ENCODE measurements around the gene SRCIN1.

SRCIN1 gene

GRCh38 chr17:38551121-38551520, 54.6 kb downstream of the SRCIN1 start:
- Histone ChIP-seq H3K9me3 (ENCODE audit: control insufficient read depth, low read length) (no peaks in the 10 kb centered on the region), H3K36me3 (ENCODE audit: control insufficient read depth, insufficient read depth, low read length) (peaks cover 3% of the 10 kb centered on the region), H3K27ac (ENCODE audit: low read depth, low read length, severe bottlenecking) (no peak overlapping the region), H3K4me3 (ENCODE audit: extremely low read depth, insufficient read depth, low read length, poor library complexity, severe bottlenecking) (no peak overlapping the region), H3K4me1 (ENCODE audit: control insufficient read depth, insufficient read depth, low read length, poor library complexity, severe bottlenecking) (no peaks in the 10 kb centered on the region)
- 82 to 83% methylated on average over 3 to 5 of the region's 9 CpGs for WGBS, 2 experiments (ENCODE audit: insufficient coverage in 2 of 2)

GRCh38 chr17:38550661-38551060, 55.1 kb downstream of the SRCIN1 start:
- Histone ChIP-seq H3K4me1 (ENCODE audit: control insufficient read depth, insufficient read depth, low read length, poor library complexity, severe bottlenecking) (no peaks in the 10 kb centered on the region), H3K36me3 (ENCODE audit: control insufficient read depth, insufficient read depth, low read length) (peaks cover 3% of the 10 kb centered on the region)
- 91 to 93% methylated on average over 8 of the region's 8 CpGs for WGBS, 2 experiments (ENCODE audit: insufficient coverage in 2 of 2)

GRCh38 chr17:38549285-38549684, 56.5 kb downstream of the SRCIN1 start:
- Histone ChIP-seq H3K4me3 (ENCODE audit: extremely low read depth, insufficient read depth, low read length, poor library complexity, severe bottlenecking) (no peak overlapping the region), H3K9me3 (ENCODE audit: control insufficient read depth, low read length) (no peaks in the 10 kb centered on the region), H3K4me1 (ENCODE audit: control insufficient read depth, insufficient read depth, low read length, poor library complexity, severe bottlenecking) (no peaks in the 10 kb centered on the region), H3K36me3 (ENCODE audit: control insufficient read depth, insufficient read depth, low read length) (peaks cover 3% of the 10 kb centered on the region), H3K27ac (ENCODE audit: low read depth, low read length, severe bottlenecking) (no peak overlapping the region)
- 74 to 80% methylated on average over 4 of the region's 4 CpGs for WGBS, 2 experiments (ENCODE audit: insufficient coverage in 2 of 2)

More at GRCh38 chr17:38550661-38551060, 55.1 kb downstream of the SRCIN1 start:
- Histone ChIP-seq H3K4me3 (ENCODE audit: extremely low read depth, insufficient read depth, low read length, poor library complexity, severe bottlenecking) (no peak overlapping the region), H3K9me3 (ENCODE audit: control insufficient read depth, low read length) (no peaks in the 10 kb centered on the region), H3K27ac (ENCODE audit: low read depth, low read length, severe bottlenecking) (no peak overlapping the region)

- no peak overlapping the region for H3K4me3 ChIP-seq (ENCODE audit: extremely low read depth, insufficient read depth, low read length, poor library complexity, severe bottlenecking)
- no peak overlapping the region for H3K27ac ChIP-seq (ENCODE audit: low read depth, low read length, severe bottlenecking)
- no peaks in the 10 kb centered on the region for H3K4me1 ChIP-seq (ENCODE audit: control insufficient read depth, insufficient read depth, low read length, poor library complexity, severe bottlenecking)
- peaks cover 3% of the 10 kb centered on the region for H3K36me3 ChIP-seq (ENCODE audit: control insufficient read depth, insufficient read depth, low read length)
- no peaks in the 10 kb centered on the region for H3K9me3 ChIP-seq (ENCODE audit: control insufficient read depth, low read length)
- WGBS, 2 experiments (ENCODE audit: insufficient coverage in 2 of 2), result 94 to 95% methylated on average over 6 to 7 of the region's 12 CpGs
Observed at GRCh38 chr17:38547444-38547843, 58.3 kb downstream of the SRCIN1 start.

GRCh38 chr17:38546396-38546795, 59.4 kb downstream of the SRCIN1 start:
- WGBS, 2 experiments (ENCODE audit: insufficient coverage in 2 of 2), result 94 to 97% methylated on average over 9 to 10 of the region's 11 CpGs
- no peaks in the 10 kb centered on the region for H3K9me3 ChIP-seq (ENCODE audit: control insufficient read depth, low read length)
- H3K4me3 ChIP-seq (ENCODE audit: extremely low read depth, insufficient read depth, low read length, poor library complexity, severe bottlenecking), result no peak overlapping the region
- no peaks in the 10 kb centered on the region for H3K36me3 ChIP-seq (ENCODE audit: control insufficient read depth, insufficient read depth, low read length)
- H3K4me1 ChIP-seq (ENCODE audit: control insufficient read depth, insufficient read depth, low read length, poor library complexity, severe bottlenecking), result no peaks in the 10 kb centered on the region
- H3K27ac ChIP-seq (ENCODE audit: low read depth, low read length, severe bottlenecking), result no peak overlapping the region

GRCh38 chr17:38545531-38546225, 60.1 kb downstream of the SRCIN1 start:
- H3K36me3 ChIP-seq (ENCODE audit: control insufficient read depth, insufficient read depth, low read length), result no peaks in the 10 kb centered on the region
- 88 to 89% methylated on average over 8 to 11 of the region's 12 CpGs for WGBS, 2 experiments (ENCODE audit: insufficient coverage in 2 of 2)
- H3K27ac ChIP-seq (ENCODE audit: low read depth, low read length, severe bottlenecking), result no peak overlapping the region
- H3K4me3 ChIP-seq (ENCODE audit: extremely low read depth, insufficient read depth, low read length, poor library complexity, severe bottlenecking), result no peak overlapping the region
- no peaks in the 10 kb centered on the region for H3K4me1 ChIP-seq (ENCODE audit: control insufficient read depth, insufficient read depth, low read length, poor library complexity, severe bottlenecking)
- no peaks in the 10 kb centered on the region for H3K9me3 ChIP-seq (ENCODE audit: control insufficient read depth, low read length)

GRCh38 chr17:38544839-38545209, 60.9 kb downstream of the SRCIN1 start:
- no peak overlapping the region for H3K4me3 ChIP-seq (ENCODE audit: extremely low read depth, insufficient read depth, low read length, poor library complexity, severe bottlenecking)
- no peaks in the 10 kb centered on the region for H3K36me3 ChIP-seq (ENCODE audit: control insufficient read depth, insufficient read depth, low read length)
- no peaks in the 10 kb centered on the region for H3K9me3 ChIP-seq (ENCODE audit: control insufficient read depth, low read length)
- 92% methylated on average over 7 of the region's 7 CpGs for WGBS, 2 experiments (ENCODE audit: insufficient coverage in 2 of 2)
- no peak overlapping the region for H3K27ac ChIP-seq (ENCODE audit: low read depth, low read length, severe bottlenecking)
- no peaks in the 10 kb centered on the region for H3K4me1 ChIP-seq (ENCODE audit: control insufficient read depth, insufficient read depth, low read length, poor library complexity, severe bottlenecking)

- 95 to 96% methylated on average over 6 to 9 of the region's 10 CpGs for WGBS, 2 experiments (ENCODE audit: insufficient coverage in 2 of 2)
Observed at GRCh38 chr17:38544175-38544838, 61.4 kb downstream of the SRCIN1 start.

GRCh38 chr17:38543403-38544174, 62.2 kb downstream of the SRCIN1 start:
- Histone ChIP-seq H3K4me3 (ENCODE audit: extremely low read depth, insufficient read depth, low read length, poor library complexity, severe bottlenecking) (no peak overlapping the region), H3K27ac (ENCODE audit: low read depth, low read length, severe bottlenecking) (no peak overlapping the region), H3K36me3 (ENCODE audit: control insufficient read depth, insufficient read depth, low read length) (no peaks in the 10 kb centered on the region), H3K4me1 (ENCODE audit: control insufficient read depth, insufficient read depth, low read length, poor library complexity, severe bottlenecking) (no peaks in the 10 kb centered on the region), H3K9me3 (ENCODE audit: control insufficient read depth, low read length) (no peaks in the 10 kb centered on the region)
- WGBS, 2 experiments (ENCODE audit: insufficient coverage in 2 of 2), result 82 to 86% methylated on average over 16 of the region's 20 CpGs

More at GRCh38 chr17:38544175-38544838, 61.4 kb downstream of the SRCIN1 start:
- Histone ChIP-seq H3K4me1 (ENCODE audit: control insufficient read depth, insufficient read depth, low read length, poor library complexity, severe bottlenecking) (no peaks in the 10 kb centered on the region), H3K4me3 (ENCODE audit: extremely low read depth, insufficient read depth, low read length, poor library complexity, severe bottlenecking) (no peak overlapping the region), H3K9me3 (ENCODE audit: control insufficient read depth, low read length) (no peaks in the 10 kb centered on the region), H3K27ac (ENCODE audit: low read depth, low read length, severe bottlenecking) (no peak overlapping the region), H3K36me3 (ENCODE audit: control insufficient read depth, insufficient read depth, low read length) (no peaks in the 10 kb centered on the region)

- no peak overlapping the region for H3K27ac ChIP-seq (ENCODE audit: low read depth, low read length, severe bottlenecking)
Observed at GRCh38 chr17:38542286-38542685, 63.5 kb downstream of the SRCIN1 start.

More at GRCh38 chr17:38542286-38542685, 63.5 kb downstream of the SRCIN1 start:
- Histone ChIP-seq H3K9me3 (ENCODE audit: control insufficient read depth, low read length) (no peaks in the 10 kb centered on the region), H3K4me1 (ENCODE audit: control insufficient read depth, insufficient read depth, low read length, poor library complexity, severe bottlenecking) (no peaks in the 10 kb centered on the region), H3K4me3 (ENCODE audit: extremely low read depth, insufficient read depth, low read length, poor library complexity, severe bottlenecking) (no peak overlapping the region), H3K36me3 (ENCODE audit: control insufficient read depth, insufficient read depth, low read length) (no peaks in the 10 kb centered on the region)
- 87 to 89% methylated on average over 7 to 8 of the region's 8 CpGs for WGBS, 2 experiments (ENCODE audit: insufficient coverage in 2 of 2)
